ENCODE data around the gene KIF13A. TPM values are rescaled to one million over a fixed set of nuclear protein-coding genes. Genes with fewer than 3 reads are reported as not detected.

Gene KIF13A
- total RNA-seq (2022; extraction: Qiagen RNA extraction; ENCODE audit: low read depth), result 20.8 to 25.6 TPM (median 24.7 TPM) in 5 replicates

GRCh38 chr6:17987447-17987696 lies at the start of gene KIF13A:
Gene KIF13A, minus strand, starts transcription at chr6:17987635. Its CDS starts 172 bp downstream, at chr6:17987463.

Other genes with a start within 250 kb of the KIF13A start
- 1.4 to 2.7 TPM (median 1.9 TPM) in 5 replicates for gene NHLRC1, start 135.0 kb upstream of the KIF13A start, total RNA-seq (2022; extraction: Qiagen RNA extraction; ENCODE audit: low read depth)
- 5.9 to 7.5 TPM (median 6.9 TPM) in 5 replicates for gene TPMT, start 167.4 kb upstream of the KIF13A start, total RNA-seq (2022; extraction: Qiagen RNA extraction; ENCODE audit: low read depth)
- 7.1 to 9.0 TPM (median 8.9 TPM) in 5 replicates for gene KDM1B, start 167.8 kb upstream of the KIF13A start, total RNA-seq (2022; extraction: Qiagen RNA extraction; ENCODE audit: low read depth)